ENCODE results near the gene C11orf24. TPM values are rescaled to one million over a fixed set of nuclear protein-coding genes. Genes with fewer than 3 reads are reported as not detected.

C11orf24 gene
- total RNA-seq, 3 donors from 2014 or later = 46.8 to 49.2 (median 47.3) TPM

DNA sequence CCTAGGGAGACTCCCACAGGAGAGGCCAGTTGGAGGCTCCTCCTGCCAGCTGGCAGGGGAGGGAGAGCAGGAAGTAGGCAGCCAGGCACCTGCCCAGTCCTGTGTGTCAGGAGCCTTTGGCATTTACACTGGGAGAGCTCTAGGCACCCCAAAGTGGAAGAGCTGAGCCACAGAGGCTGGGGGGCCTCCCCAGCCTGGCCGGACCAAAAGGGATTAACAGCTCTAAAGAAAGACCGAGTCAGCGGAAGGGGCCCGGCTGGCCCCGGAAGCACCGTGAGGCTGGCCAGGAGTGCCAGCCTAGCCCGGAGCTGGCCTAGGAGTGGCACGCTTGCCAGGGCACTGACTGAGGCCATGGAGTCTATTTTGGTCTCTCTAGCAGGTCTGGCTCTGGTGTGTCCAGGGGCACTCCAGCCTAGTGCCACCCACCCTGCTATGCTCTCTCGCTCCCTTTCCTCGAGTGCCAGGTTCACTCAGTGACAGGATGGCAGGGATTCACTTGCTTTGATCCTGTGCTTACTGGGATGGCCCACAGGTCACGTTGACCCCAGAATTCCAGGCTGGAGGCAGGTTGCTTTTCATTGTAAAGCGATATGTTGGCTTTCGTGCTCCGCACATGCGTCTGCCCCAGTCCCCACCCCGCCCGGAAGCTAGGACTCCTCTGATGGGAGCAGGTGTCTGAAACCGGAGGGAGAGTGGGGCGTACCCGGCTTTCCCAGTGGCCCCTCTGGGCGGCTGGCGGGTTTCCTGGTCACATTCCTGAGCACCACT lies 55.4 kb downstream of the C11orf24 start:
- ATAC-seq = no peak
- no peak overlapping the region for H3K4me3 Mint-ChIP-seq
- peaks cover 3% of the 10 kb centered on the region for H3K27me3 Mint-ChIP-seq (ENCODE audit: low read depth)

DNA sequence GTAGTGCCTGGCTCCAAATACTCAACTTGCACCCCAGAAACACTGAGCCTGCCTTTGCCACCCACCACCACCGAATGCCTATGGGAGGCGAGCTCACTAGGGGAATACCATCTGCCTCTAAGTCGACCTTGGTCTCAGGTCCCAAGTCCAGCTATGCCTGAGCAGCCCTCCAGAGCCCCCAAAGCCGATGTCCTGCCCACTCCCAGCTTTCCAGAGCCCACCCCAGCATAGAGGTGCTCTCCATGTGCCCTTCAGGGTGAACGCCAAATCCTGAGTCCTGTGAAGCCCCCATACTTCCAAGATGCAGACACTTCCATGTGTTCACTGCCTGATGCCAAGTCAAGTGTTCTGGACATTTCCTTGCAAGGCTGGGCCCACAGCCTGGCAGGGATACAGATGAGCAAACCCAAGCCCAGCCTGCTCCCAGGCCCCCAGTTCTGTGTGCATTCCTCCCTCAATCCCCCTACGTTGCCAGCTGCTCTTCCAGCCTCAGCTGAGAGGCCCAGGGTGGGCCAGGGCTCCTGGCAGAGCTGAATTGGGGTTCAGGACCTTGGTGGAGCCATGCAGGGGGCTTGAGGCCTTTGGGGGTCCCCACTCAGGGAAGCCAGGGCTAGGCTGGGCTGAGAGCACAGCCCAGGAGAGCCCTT lies 56.1 kb downstream of the C11orf24 start:
- Mint-ChIP-seq H3K36me3 (ENCODE audit: insufficient read depth) (no peaks in the 10 kb centered on the region), H3K4me1 (ENCODE audit: low read depth) (peaks cover 26% of the 10 kb centered on the region), H3K9me3 (no peaks in the 10 kb centered on the region), H3K4me3 (peak overlapping the region; percentile 78), H3K27me3 (ENCODE audit: low read depth) (peaks cover 3% of the 10 kb centered on the region)
- DNase-seq (no peak), ATAC-seq (no peak)

More for the DNA sequence above, 55.4 kb downstream of the C11orf24 start:
- Mint-ChIP-seq H3K9me3 (no peaks in the 10 kb centered on the region), H3K4me1 (ENCODE audit: low read depth) (peaks cover 19% of the 10 kb centered on the region), H3K36me3 (ENCODE audit: insufficient read depth) (no peaks in the 10 kb centered on the region)
- no peak for DNase-seq

DNA sequence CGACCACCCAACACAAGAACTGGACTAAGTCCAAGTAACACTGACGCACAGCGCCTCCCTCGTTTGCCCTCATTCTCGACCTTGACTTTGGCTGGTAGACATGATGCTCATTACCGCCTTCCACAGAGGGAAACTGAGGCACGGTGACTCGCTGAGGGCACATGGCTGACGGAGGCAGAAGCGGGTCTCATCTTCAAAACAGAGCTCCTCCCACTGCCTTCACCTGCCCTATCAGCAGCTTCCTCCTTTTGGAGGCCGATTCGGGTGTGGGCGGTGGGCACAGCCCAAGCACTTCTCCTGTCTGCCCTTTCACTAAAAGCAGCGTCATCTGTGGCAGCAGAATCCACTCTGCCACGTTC lies 56.7 kb downstream of the C11orf24 start:
- DNase-seq (peak; percentile 47), ATAC-seq (no peak)
- Mint-ChIP-seq H3K4me3 (peak overlapping the region; percentile 78), H3K9me3 (no peaks in the 10 kb centered on the region), H3K4me1 (ENCODE audit: low read depth) (peaks cover 32% of the 10 kb centered on the region), H3K27me3 (ENCODE audit: low read depth) (peaks cover 3% of the 10 kb centered on the region), H3K36me3 (ENCODE audit: insufficient read depth) (no peaks in the 10 kb centered on the region)

DNA sequence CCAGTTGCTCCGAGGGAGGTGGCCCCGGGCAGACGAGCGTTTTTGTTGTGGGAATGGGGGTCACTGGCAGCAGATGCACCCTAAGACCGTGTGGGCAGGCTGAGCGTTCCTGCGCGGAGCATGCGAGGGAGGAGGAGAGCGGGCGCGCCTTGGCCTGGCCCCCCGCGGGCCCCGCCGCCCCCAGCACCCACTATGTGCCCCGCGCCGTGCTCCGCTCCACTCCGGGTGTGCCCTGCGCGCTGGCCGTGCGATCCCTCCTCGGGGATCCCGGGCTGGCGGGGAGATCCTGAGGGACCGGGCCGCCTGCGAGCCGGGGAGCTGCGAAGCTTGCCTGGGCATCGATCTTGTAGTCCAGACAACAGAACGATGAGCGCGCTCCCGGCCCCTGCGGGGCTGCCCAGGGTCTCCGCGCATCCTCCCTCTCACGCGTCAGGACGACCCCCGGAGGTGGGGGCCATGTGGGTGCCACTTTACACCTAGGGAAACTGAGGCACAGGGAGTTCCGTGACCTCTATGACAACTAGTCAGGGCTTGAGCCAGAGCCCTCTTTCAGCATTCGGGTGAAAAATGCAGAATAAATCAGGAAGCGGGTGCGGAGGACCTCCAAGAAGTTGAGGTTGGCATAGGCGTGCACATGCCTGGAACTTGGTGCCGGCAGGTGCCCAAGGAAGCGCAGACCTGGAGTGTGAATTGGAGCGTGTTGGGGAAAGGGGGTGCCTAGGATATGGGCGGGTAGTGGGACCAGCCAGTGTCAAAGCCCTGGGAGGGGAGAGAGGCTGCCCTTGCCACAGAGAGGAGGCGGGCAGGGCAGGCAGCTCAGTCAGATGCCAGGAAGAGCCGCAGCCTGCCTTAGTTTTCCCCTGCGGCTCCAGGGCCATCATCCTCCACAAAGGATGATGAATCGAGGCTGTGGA lies 57.3 kb downstream of the C11orf24 start:
- H3K9me3 Mint-ChIP-seq = no peaks in the 10 kb centered on the region
- ATAC-seq = peak in 1 of 2 donors; percentile 16

DNA sequence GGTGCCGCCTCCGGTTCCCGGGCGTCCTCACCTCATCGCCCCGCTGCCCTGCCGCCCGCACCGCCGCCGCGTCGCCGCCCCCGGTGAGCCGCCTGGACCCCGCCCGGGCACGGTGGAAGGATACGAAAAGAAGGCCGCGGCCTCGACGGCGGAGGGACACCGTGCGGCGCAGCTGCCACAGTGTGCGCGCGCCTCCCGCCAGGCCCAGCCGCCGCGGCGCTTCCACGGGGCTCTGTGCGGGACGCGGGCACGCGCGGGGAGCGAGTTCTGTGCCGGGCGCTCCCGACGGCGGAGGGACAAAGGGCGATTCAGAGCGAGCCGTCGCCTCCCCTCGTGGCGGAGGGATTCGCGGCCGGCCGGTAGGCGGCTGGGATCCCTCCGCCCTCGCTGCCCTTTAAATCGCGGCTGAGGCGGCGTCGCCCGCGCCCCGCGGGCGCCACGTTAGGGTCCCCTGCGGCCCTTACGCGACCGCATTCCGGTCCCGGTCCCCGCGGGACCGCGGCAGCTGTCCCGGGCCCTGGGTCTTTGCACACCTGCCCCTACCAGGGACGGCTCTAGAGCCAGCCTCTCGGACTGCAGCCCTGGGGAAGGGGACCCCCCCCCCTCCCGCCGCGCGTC lies 58.1 kb downstream of the C11orf24 start:
- ATAC-seq (peak; percentile 50 to 55), DNase-seq (peak; percentile 77)
- no peaks in the 10 kb centered on the region for H3K36me3 Mint-ChIP-seq (ENCODE audit: insufficient read depth)
- peaks cover 40% of the 10 kb centered on the region for H3K4me1 Mint-ChIP-seq (ENCODE audit: low read depth)
- no peaks in the 10 kb centered on the region for H3K9me3 Mint-ChIP-seq
- peaks cover 3% of the 10 kb centered on the region for H3K27me3 Mint-ChIP-seq (ENCODE audit: low read depth)
- peak overlapping the region; percentile 78 for H3K4me3 Mint-ChIP-seq

More for the DNA sequence above, 57.3 kb downstream of the C11orf24 start:
- peaks cover 35% of the 10 kb centered on the region for H3K4me1 Mint-ChIP-seq (ENCODE audit: low read depth)
- peaks cover 3% of the 10 kb centered on the region for H3K27me3 Mint-ChIP-seq (ENCODE audit: low read depth)
- H3K4me3 Mint-ChIP-seq = peak overlapping the region; percentile 78
- no peak for DNase-seq
- H3K36me3 Mint-ChIP-seq (ENCODE audit: insufficient read depth) = no peaks in the 10 kb centered on the region

DNA sequence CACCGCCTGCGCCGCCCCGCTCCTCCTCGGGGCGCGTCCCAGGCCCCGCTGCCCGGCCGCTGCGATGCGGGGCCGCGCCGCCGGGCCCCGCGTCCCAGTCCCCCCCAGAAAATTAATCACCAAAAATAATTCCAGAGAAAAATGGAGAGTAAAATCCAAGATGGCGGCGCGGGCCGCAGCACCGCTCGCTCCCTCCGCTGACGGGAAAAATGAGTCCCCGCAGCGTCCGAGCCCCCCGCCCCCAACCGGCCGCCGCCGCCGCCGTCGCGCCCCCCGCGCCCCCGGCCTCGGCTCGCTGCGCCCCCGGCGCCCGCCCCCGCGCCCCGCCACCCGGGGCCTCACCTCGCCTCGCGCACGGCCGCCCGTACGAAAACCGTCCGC lies 58.6 kb downstream of the C11orf24 start, which contains the start of gene KMT5B:
TSS of gene KMT5B (minus strand) at position 162 of the 381 bp plus-strand sequence. CDS start 23,220 bp downstream, outside the sequence.
- DNase-seq = peak; percentile 58

DNA sequence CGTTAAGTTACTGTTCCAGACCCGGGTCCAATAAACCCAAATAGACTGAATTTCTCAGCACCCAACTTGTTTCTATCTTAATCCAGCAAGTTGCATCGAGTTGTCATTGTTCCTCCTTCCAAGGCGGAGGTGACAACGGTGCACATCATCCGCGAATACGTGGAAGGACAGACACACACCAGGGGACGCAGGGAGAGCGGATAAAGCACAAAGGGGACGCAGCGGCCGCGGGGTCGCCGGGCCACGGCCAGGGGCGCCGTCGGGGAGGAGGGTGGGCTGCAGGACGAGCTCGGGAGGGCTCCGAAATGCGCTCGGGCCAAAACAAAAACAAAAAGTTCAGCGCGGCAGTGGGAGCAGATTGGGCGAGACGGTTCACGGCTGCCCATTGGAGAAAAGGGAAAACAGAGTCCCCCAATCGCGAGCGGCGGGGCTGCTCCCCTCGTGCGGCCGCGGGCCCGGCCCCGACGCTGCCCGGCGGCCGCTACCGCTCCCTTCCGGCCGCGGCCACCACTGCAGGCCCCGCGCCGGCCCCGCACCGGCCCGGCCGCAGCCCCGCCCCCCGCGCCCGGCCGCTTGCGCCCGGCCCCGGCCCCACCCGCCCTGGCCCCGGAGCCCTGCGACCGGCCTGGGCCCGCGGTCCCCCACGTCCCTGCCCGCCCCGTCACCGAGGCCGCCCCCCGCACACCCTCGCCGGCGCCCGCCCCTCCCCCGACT lies 59.2 kb downstream of the C11orf24 start:
- ATAC-seq = peak; percentile 64 to 65
- no peaks in the 10 kb centered on the region for H3K9me3 Mint-ChIP-seq
- peak overlapping the region; percentile 87 for H3K4me3 Mint-ChIP-seq

More for the DNA sequence above, 58.6 kb downstream of the C11orf24 start, which contains the start of gene KMT5B:
- no peaks in the 10 kb centered on the region for H3K36me3 Mint-ChIP-seq (ENCODE audit: insufficient read depth)
- H3K4me1 Mint-ChIP-seq (ENCODE audit: low read depth) = peaks cover 44% of the 10 kb centered on the region
- peak; percentile 12 to 15 for ATAC-seq
- H3K9me3 Mint-ChIP-seq = no peaks in the 10 kb centered on the region
- H3K27me3 Mint-ChIP-seq (ENCODE audit: low read depth) = peaks cover 3% of the 10 kb centered on the region
- H3K4me3 Mint-ChIP-seq = peak within 1 kb of the TSS; percentile 87

DNA sequence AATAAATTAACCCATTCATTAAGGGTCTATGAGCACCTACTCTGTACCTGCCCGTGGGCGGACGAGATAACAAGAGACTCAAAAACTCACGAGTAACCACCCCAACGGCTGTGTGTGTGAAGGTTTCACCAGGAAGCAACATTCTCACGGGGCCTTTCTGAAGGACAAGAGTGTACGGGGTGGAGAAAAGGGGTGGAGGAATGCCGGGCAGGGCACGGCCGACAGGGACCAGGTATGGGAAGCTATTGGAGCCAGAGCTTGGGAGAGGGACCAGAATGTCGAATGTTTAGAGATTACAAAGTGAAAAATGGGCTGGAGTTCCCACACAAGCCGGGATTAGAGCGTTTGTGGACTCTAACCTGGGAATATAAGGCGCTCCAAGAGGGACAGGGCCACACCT lies 60.2 kb downstream of the C11orf24 start:
- DNase-seq = no peak
- H3K4me1 Mint-ChIP-seq (ENCODE audit: low read depth) = peaks cover 54% of the 10 kb centered on the region
- H3K9me3 Mint-ChIP-seq = no peaks in the 10 kb centered on the region
- no peaks in the 10 kb centered on the region for H3K36me3 Mint-ChIP-seq (ENCODE audit: insufficient read depth)
- no peak for ATAC-seq
- peak overlapping the region; percentile 87 for H3K4me3 Mint-ChIP-seq
- H3K27me3 Mint-ChIP-seq (ENCODE audit: low read depth) = peaks cover 3% of the 10 kb centered on the region

More for the DNA sequence above, 59.2 kb downstream of the C11orf24 start:
- Mint-ChIP-seq H3K27me3 (ENCODE audit: low read depth) (peaks cover 3% of the 10 kb centered on the region), H3K36me3 (ENCODE audit: insufficient read depth) (no peaks in the 10 kb centered on the region), H3K4me1 (ENCODE audit: low read depth) (peaks cover 44% of the 10 kb centered on the region)
- DNase-seq = peak; percentile 41

Other genes starting within 250 kb of the C11orf24 start
- 100 to 1,000 TPM; 157 to 173 (median 159) TPM for gene NDUFS8, start 241.3 kb downstream of the C11orf24 start, total RNA-seq
- 100 to 1,000 TPM in 2 of 3 donors, 10 to 100 TPM in 1; 87.0 to 109 (median 101) TPM for gene TCIRG1, start 232.9 kb downstream of the C11orf24 start, total RNA-seq
- 10 to 100 TPM; 15.1 to 20.2 (median 18.9) TPM for gene CHKA, start 150.6 kb downstream of the C11orf24 start, total RNA-seq
- gene KMT5B, start 58.7 kb downstream of the C11orf24 start, total RNA-seq = 10 to 100 TPM; 23.5 to 30.0 (median 25.7) TPM
- 1 to 10 TPM; 7.7 to 8.5 (median 7.9) TPM for gene LRP5, start 40.6 kb upstream of the C11orf24 start, total RNA-seq
- gene PPP6R3, start 188.8 kb upstream of the C11orf24 start, total RNA-seq = 100 to 1,000 TPM; 126 to 129 (median 128) TPM